HG03066 (cell line): ENCODE measurements around the gene LEF1.

Source experiments
- ATAC-seq: cut with Tn5 transposase; IDR thresholded peaks from one replicate; pipeline ENCODE4 v1.9.1; 2021; ENCODE audit warnings: low read depth; ENCODE audit not compliant: unreplicated experiment

LEF1 gene

DNA sequence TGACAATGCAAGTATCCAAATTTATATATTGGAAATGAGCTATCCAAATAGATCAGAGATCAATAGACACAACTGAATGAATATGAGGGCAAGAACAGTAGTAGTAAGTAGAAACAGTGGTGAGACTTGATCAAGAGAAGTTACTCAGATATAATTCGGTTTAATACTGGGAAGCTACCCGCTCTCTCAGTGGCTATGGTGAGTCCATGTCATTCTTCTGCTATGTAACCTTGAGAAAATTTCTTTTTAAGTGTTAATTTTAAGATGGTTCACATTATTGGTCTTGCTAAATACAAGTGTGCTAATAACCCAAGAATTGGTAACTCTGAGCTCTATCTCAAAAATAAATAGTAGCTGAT is 53.6 kb downstream of the LEF1 start:
- ATAC-seq = no peak

DNA sequence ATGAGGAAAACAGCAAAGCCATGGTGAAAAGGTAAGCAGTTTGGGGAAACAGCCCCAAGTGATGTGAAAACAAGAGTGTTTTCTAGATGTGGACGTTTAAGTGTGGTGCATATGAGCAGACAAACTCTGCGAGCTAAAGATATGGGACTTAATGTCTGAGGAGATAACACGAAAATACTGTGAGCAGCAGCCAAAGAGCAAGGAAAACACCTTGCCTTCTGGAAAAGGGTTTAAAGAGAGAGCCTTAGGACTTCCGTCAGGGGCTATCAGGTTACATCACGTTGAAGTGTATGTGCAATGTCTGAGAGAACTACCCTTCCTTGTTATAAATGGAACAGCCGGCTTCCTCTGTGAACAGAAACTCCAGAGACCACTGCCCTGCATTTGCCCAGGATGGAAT is 54.2 kb downstream of the LEF1 start:
- ATAC-seq = no peak

DNA sequence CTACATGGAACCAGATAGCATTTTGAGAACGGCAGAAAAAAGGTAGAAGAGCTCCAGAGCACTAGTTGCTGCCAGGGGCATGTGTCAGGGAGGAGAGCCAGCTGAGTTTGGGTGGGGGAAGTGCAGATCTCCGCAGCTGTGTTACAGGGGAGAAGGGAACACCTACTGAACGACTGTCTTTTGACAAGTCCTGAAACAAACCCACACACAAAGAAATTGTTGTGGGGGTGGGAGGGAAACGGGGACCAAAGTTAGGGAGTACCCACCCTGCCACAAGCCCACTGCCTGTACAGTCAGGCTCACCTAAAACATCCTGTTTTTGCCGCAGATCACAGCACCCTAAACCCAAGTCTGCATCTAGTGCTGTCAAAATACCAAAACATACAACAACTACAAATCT is 55.5 kb downstream of the LEF1 start:
- ATAC-seq = no peak

DNA sequence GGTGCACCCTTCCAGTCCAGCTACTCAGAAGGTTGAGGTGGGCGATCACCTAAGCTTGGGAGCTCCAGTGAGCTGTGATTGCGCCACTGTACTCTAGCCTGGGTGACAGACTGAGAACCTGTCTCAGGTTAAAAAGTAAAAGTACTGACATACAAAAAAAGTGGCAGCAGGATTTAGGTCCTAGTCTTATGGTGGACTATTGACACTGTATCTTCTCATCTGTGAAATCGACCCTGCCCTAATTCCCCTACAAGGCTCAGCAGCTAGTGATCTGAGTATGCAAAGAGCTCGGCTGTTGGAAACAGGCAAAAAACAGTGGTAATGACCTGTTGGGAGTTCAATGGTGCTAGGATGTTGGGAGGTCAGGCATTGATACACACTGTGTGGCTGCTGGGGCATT is 57.0 kb downstream of the LEF1 start:
- ATAC-seq = no peak

DNA sequence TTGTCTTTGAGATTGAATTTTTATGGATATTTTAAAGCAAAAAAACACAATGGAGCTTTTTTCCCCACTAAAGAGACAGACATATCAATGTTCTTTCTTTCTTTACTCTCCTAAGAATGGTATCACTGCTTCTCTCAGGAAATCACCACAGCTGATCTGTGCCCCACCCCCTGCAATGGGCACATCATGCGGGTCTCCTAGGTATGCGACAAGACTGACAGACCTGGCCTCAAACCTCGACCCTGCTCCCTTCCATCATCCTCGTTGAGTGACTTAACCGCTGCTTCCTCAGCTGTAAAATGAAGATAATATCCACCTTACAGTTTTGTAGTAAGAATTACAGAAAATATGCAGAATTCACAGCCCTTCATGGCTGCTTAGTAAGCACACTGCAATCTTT is 58.3 kb downstream of the LEF1 start:
- no peak for ATAC-seq

DNA sequence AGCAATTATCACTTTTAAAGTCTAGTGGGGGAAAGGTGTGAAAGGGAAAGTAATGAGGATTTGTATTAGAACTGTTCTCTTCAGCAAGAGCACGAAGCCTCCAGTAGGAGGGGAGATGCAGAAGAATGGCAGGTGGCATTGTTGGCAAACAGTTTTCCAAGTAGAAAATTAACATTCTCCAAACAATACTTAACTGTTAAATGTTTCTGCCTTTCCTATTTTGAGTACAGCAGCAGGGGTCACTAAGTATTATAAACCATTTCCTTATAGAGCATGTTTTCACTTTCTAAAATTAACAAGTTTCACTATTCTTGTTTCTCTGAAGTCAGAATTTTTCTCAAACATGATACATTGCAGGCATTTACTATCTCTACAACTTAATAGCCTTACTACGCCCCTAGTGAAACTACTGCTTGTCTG is 58.7 kb downstream of the LEF1 start:
- ATAC-seq = peak; percentile 96

DNA sequence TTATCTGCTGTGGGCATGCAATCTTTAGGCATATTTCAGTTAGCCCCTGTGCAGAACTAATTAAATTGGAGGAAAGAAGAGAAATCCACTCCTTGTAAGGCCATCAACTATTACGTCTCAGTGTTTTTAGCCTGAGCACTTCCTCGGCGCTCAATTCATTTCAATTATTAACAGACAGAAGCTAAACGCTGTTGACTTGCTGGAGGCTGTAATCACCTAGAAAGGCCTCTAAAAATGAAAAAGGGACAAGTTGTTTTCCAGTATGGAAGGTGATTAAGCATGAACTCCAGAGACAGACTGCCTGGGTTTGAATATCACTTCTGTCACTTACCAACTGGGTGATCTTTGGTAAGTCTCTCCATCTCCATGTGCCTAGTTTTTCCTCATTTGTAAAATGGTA is 59.6 kb downstream of the LEF1 start:
- ATAC-seq = no peak

DNA sequence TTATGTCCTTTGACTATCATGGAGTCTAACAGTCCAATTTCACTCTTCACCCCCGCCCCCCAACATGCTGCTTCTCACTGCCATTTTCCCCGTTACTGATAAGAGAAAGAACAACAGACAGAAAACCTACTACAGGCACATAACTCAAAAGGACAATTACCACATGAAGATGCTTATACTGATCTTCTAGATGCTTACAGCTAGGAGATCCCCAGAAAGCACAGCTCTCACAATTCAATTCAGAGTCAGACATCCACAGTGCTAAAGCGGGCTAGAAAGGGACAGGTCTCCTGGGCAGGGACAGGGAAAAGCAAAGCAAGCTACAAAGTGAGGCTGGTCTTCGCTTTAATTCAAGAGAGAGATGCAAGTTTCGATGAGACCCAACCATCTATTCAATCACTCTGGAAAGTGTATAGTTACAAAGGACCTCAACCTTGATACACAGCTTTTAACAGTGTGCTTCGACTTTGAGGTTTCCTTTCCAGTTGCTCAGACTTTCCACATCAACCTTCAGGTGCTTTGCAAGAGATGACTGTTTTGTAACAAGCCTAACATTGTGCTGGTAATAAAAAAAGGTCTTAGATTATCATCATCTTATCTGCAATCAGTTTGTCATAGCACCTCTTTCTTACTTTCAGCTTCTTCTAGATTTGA is 60.9 kb downstream of the LEF1 start:
- ATAC-seq = no peak

DNA sequence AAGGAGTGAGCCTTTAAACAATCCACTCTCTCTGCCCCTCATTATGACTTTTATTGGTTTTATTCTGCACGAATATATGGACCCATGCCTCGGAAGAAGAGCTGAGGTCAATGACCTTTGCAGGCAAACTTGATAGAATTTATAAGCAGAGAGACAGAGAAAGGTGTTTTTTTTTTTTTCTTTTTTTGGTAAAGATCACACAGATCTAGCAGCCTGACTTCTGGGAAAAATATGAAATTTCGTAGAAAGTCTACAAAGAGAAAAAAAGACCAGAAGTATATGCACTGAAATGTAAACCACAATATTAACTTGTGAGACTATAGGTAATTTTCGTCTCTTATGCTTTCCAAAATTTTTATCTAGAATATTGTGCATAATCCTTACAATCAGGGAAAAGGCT is 61.6 kb downstream of the LEF1 start:
- no peak for ATAC-seq

DNA sequence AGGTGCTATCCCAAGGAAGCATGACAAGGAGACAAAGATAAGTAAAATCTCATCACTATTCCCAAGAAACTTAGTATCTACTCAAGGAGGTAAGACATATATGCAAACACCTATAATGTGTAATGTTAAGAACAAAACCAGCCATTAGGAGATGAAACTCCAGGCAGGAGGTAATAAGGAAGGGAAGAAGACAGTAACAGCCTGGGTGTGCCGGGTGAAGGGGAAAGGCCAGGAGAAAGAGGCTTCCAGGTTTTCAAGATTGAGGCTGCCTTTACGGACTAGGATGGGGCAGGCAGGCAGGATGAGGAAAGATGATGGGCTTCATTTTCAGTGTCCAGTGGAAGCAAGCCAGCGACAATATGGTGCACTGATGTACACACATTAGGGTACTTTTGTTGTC is 62.5 kb downstream of the LEF1 start:
- ATAC-seq = no peak

DNA sequence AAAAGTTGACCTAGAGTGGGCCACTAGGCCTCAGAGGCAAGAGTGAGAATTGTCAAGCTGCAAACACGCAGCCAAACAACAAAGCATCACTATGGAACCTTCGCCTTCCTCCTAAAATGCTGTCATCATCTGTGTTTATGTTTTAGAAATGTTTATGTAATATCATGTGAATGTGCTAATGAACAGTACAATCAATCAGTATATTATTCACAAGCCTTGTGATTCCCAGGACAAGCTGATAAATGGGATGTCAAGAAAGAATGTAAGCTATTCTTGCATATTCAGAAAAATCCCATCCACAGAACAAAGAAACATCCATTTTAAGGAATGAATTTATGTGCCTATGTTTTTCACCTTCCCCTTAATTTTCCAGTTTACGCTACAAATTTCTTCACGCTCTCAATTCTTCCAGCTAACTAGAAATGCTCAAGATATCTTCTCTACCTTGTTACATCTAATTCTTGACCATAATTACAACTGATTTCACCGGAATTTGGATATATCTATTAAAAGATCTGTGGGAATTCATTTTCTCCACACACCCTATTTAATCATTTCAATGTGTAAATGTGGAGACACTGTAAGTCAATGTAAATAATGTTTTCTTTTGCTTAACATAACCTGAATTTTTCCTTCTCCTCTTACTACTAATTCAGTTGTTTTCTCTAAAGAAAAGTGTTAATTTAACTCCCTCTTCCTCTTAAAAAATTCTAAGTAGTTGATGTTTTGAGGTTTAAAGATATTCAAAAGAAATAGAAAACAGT is 65.5 kb downstream of the LEF1 start:
- no peak for ATAC-seq

DNA sequence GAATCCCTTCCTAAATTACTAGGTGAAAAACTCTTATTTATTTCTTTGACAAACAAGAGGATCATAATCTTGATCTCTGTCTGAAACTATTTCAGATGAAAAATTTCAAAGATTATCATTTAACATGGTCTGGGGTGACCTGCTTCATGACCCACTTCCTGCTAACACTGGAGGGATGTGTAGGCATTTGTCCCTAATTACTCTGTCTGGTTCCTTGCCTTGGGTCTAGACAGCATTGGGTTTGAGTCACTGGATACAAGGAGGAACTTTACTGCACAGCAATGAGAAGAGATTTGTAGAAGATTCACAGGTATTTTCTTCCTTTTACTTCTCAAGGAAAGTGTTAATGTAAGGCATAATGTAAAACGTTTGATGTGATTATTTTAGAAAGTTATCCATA is 67.9 kb downstream of the LEF1 start:
- no peak for ATAC-seq

DNA sequence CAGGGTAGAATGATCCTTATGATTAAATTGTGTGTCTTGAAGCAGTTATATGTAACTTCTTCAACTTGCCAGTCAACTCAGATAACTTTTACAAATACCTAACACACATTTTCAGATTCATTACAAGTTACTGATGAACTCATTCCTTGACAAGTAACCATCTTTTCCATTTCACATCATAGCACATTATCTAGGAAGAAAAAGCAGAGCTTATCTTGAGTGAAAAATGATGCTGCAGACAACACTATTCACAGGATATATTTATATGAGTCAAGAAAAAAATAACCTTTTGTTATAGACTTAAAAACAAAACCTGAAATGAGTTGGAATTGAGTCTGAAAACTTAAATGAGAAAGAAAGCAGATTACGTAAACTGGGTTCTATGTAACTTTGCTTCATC is 68.9 kb downstream of the LEF1 start:
- no peak for ATAC-seq

DNA sequence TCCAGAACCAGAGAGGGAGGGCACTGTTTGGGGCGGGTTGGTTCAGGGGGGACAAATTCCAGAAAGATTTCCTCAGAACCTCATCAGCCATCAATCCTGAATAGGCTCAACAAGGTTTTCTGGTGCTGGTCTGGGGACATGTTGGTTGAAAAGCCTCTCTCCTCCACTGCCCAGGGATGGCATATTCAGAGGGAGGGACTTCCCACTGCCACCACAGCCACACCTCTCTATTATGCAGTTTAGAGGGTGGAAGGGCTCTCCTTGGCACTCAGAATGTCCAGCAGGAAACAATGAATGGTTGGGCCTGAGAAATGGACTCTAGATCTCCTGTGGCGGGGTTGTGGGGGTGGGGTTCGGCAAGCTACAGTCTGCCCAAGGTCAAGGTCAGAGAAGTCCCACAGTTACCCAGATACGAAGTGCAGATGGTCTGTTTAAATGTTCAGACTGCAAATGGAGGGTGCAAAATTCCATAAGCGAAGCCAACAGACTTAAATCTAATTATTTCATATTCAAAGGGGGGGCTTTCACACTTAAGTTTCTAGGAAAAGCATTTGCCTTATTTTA is 70.7 kb downstream of the LEF1 start:
- no peak for ATAC-seq

DNA sequence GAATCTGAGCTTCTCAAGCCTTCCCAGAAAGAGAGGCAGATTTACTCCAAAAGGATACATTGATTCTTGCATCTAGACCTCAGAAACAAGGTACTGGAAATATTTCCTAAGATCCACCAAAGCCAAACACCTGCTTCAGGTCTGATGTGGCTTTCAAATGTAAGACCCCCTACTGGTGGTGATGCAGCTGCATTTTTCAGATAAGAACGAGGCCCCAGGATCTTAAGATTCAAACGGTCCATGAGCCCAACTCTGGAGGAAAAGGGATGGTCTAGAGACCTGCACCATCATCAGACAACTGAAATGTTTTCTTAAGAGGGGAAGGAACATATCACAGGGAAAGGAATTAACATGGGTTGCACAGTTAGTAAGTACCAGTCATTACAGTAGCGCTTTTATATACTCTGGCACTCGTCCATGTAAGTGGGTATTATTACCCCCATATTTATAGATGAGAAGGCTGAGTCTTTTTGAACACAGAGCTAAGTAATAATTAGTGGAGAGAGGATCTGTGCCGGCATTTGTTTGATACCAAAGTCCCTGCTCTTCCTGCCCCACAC is 73.7 kb downstream of the LEF1 start:
- no peak for ATAC-seq

DNA sequence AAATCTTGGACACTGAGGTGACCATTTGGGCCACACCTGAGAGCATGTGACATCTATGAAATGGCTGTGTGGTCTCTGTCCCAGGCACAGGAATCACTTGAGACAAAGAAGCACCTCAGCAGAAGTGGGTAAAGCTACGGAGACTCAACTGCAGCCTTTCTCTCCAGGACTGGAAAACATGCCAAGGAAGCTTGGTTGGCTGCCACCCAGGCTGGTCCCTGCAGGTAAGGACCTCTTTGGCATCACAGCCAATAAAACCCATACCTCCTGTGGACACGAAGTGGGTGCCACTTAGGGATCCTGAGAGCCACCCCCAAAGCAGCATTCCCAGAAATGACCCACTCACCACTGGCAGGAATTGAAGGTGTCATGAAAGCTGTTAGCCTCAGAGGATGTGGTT is 74.6 kb downstream of the LEF1 start:
- ATAC-seq = no peak

DNA sequence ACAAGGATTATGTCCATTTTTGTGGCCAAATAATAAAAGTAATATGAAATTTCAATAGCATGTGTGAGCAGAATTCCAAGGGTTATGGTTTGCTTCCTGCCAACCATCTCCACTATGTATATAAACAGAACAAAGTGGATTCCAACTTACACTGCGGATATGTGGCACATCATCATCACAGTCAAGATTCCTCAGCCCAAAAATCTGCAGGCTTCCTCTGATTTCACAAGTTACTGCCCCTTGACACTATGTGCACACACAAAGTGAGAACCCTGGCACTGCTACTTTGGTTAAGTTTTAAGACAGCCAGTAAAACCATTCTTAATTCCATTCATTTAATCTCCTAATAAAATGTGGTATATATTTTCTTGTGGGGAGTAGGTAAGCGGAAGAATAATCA is 76.4 kb downstream of the LEF1 start:
- ATAC-seq = no peak

DNA sequence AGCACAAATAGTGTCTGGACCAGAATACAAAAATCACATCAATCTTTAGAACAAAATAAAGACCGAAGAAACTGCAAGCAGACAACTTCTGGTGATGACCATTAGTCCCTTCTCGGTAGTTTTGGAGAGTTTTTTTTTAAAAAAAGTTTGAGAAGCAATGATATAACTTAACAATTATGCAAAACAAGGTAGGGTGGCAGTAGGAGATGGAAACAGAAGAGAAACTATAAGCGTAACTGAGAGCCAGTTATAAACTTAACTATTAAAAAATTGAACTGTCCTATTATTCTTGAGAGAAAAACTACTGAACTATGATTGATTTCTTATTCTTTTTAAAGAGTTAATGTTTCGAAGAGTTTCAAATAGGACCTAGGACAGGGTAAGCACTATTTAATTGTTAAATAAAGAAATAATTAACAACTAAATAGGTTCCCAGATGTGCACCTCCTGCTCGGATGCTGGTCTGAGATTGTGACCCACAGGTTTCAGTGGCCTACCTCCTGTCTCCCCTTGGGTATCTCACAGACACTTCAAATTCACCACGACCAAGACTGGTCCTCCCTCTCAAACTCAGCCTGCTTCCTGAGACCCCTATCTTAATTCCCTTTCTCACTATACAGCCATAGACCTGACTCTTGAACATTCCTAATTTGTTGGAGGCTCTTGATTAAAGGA is 81.3 kb downstream of the LEF1 start:
- ATAC-seq = no peak

DNA sequence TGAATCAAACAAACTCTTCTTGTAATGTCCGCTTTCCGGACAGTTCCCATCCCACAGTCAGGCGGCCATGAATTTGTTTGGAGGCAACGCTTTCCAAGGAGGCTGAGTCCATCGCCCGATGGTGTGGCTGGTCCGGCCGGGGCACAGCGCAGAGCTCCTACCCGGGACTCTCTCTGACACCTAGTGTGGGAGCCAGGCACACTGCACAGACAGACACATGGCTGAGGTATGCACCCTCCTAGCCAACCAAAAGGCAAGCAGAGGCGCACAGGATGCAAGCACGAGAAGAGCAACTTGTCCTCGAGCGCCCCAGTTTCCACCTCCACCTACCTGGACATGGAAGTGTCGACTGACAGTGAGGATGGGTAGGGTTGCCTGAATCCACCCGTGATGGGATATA is 87.5 kb downstream of the LEF1 start:
- ATAC-seq = no peak

DNA sequence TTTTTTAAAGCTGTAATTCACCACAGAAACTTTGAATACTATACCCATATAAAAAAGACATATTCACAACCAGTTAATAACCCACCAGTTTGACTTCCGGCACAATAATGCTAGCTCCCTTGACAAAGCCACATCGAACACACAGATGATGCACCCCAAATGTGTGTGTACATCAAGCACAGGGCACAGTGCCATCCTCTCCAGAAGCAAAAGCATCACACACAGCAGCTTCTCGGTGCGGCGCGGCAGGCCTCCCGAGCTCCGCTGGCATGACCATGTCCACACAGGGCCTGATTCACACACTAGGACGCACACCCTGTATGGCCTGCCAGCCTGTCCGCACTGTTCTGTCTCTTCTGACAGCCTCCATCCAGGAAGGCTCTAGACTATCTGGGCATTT is 88.0 kb downstream of the LEF1 start:
- no peak for ATAC-seq

DNA sequence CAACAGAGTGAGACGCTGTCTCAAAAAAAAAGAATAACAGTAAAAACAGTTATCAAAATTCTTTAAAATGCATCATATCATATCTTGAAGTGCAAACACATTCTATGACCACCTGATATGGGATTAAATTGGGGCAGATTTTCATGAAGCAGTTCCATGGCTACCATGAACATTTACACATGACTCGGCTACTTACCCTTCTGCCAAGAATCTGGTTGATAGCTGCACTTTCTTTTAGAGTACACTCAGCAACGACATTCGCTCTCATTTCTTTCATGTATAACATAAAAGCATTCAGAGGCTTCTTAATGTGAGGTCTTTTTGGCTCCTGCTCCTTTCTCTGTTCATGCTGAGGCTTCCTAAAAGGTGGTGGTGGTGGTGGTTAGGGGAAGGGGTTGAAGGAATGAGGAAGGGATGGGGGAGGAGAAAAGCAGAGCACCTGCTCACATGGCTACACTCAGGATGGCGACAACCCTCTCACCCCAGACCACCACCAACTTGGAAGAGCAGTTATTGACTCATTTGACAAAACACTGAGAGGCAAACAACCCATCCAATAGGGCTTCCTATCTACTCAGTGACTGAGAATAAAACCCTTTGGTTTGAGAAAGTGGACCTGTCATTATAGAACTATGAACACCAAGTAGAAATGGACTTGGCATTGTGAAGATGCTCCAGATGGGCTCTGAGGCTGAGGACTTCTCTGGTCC is 90.6 kb downstream of the LEF1 start:
- ATAC-seq = no peak
